ENCODE measurements around the gene MRPL54.

GRCh38 chr19:3719868-3720267, 42.6 kb upstream of the MRPL54 start:
- TF ChIP-seq POLR2AphosphoS5 (IDR thresholded peaks at IDR 0.05; ENCODE audit: low read depth, low read length) (no peak), TAF1 (IDR thresholded peaks at IDR 0.05; ENCODE audit: borderline replicate concordance, low read depth, low read length) (no peak), POLR2A (IDR thresholded peaks at IDR 0.05; ENCODE audit: low read depth, low read length) (no peak)
